CD4-positive, CD25-positive, alpha-beta regulatory T cell (primary cell): ENCODE measurements around the gene ZNF33B. TPM values are rescaled to one million over a fixed set of nuclear protein-coding genes. Genes with fewer than 3 reads are reported as not detected.
A peak's percentile ranks its signal among the peaks of the same experiment; 100 is the strongest.

ENCODE experiments used
- ATAC-seq, 2 donors: fragments of 150-1000 bp; cut with Tn5 transposase; one replicate each; pipeline ENCODE4 v1.10.0; 2021; ENCODE audit warnings: low read depth in 2 of 2, moderate number of reproducible peaks in 2 of 2, moderate library complexity in 1 of 2
- DNase-seq, 3 donors: peaks; one replicate each; pipeline versions ENCODE4 v3.0.0 to v3.0.0-alpha.2; 2012 to 2022; ENCODE audit warnings: mixed read lengths in 1 of 3
- H3K27ac ChIP-seq: one replicate; pipeline ENCODE4 v1.7.0; 2013; ENCODE audit warnings: mild to moderate bottlenecking, low read length; ENCODE audit not compliant: insufficient read depth, poor library complexity, severe bottlenecking
- H3K27me3 ChIP-seq: one replicate; pipeline ENCODE4 v1.7.0; 2013; ENCODE audit warnings: low read length; ENCODE audit not compliant: control insufficient read depth, insufficient read depth
- H3K36me3 ChIP-seq: one replicate; pipeline ENCODE4 v1.7.0; 2013; ENCODE audit warnings: mild to moderate bottlenecking, low read length, moderate library complexity; ENCODE audit not compliant: control insufficient read depth, insufficient read depth
- H3K4me1 ChIP-seq: 2 replicates; pipeline ENCODE4 v1.7.0; 2013; ENCODE audit warnings: mild to moderate bottlenecking, low read length; ENCODE audit not compliant: insufficient read depth, control insufficient read depth, poor library complexity, severe bottlenecking
- H3K4me3 ChIP-seq: one replicate; pipeline ENCODE4 v1.7.0; 2013; ENCODE audit warnings: low read depth, mild to moderate bottlenecking, low read length, moderate library complexity
- H3K9me3 ChIP-seq, 2 experiments: 1 replicate in 1 of 2; 2 replicates in 1 of 2; pipeline ENCODE4 v1.7.0; 2013; ENCODE audit warnings: low read length in 2 of 2, mild to moderate bottlenecking in 1 of 2, moderate library complexity in 1 of 2; ENCODE audit not compliant: control insufficient read depth in 2 of 2
- H3K27ac Mint-ChIP-seq, 3 donors: one replicate each; pipeline ENCODE4 v1.8.0; 2020 to 2022; ENCODE audit warnings: mild to moderate bottlenecking in 3 of 3, mixed read lengths in 3 of 3, moderate library complexity in 2 of 3
- H3K27me3 Mint-ChIP-seq: one replicate; pipeline ENCODE4 v1.8.0; 2022; ENCODE audit warnings: mild to moderate bottlenecking, mixed read lengths
- H3K36me3 Mint-ChIP-seq: one replicate; pipeline ENCODE4 v1.8.0; 2020; ENCODE audit warnings: mixed read lengths
- H3K4me1 Mint-ChIP-seq, 4 donors: one replicate each; pipeline ENCODE4 v1.8.0; 2020 to 2022; ENCODE audit warnings: mixed read lengths in 4 of 4, mild to moderate bottlenecking in 1 of 4
- H3K4me3 Mint-ChIP-seq, 4 donors: one replicate each; pipeline ENCODE4 v1.8.0; 2020 to 2022; ENCODE audit warnings: mild to moderate bottlenecking in 4 of 4, mixed read lengths in 4 of 4, moderate library complexity in 3 of 4
- H3K9me3 Mint-ChIP-seq, 7 donors: one replicate each; pipeline ENCODE4 v1.8.0; 2020 to 2022; ENCODE audit warnings: mixed read lengths in 7 of 7, mild to moderate bottlenecking in 3 of 7, moderate library complexity in 2 of 7
- polyA plus RNA-seq, 4 donors: library from polyadenylated mRNA; unstranded; fragments of 300-500 nt; fragmentation: Illumina TruSeq; gene quantifications; one replicate each; pipeline ENCODE4 v1.2.3, GENCODE V29; 2021
- total RNA-seq: library from RNA; stranded (reverse); gene quantifications from one replicate; pipeline ENCODE4 v1.2.3, GENCODE V29; 2022

The ZNF33B gene
- total and polyA plus RNA-seq, 5 donors from 2014 or later: 7.1 to 23.5 (median 9.8) TPM

DNA sequence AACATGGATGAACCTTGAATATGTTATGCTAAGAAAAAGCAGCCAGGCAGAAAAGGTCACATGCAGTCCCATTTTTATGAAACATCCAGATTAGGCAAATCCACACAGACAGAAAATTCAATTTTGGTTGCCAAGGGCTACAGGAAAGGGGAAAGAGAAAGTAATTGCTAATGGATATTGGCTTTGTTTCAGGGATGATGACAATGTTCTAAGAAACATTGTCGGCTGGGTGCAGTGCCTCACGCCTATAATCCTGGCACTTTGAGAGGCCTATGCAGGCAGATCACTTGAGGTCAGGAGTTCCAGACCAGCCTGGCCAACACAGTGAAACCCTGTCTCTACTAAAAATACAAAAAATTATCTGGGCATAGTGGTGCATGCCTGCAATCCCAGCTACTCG, 23.0 kb downstream of the ZNF33B start:
- Mint-ChIP-seq H3K27me3 (no peaks in the 10 kb centered on the region), H3K36me3 (peaks cover 71% of the 10 kb centered on the region), H3K4me1 (peaks cover 12 to 24% (median 13%) of the 10 kb centered on the region in 4 donors), H3K4me3 (no peak overlapping the region), H3K27ac (peak overlapping the region in 1 of 3 donors; percentile 22), H3K9me3 (peaks cover 0 to 6% (median 1%) of the 10 kb centered on the region in 7 donors)
- ATAC-seq (no peak), DNase-seq (no peak)
- Histone ChIP-seq H3K27ac (no peak overlapping the region), H3K4me3 (no peak overlapping the region), H3K27me3 (no peaks in the 10 kb centered on the region), H3K36me3 (peaks cover 43% of the 10 kb centered on the region), H3K4me1 (no peaks in the 10 kb centered on the region), H3K9me3 (no peaks in the 10 kb centered on the region)

DNA sequence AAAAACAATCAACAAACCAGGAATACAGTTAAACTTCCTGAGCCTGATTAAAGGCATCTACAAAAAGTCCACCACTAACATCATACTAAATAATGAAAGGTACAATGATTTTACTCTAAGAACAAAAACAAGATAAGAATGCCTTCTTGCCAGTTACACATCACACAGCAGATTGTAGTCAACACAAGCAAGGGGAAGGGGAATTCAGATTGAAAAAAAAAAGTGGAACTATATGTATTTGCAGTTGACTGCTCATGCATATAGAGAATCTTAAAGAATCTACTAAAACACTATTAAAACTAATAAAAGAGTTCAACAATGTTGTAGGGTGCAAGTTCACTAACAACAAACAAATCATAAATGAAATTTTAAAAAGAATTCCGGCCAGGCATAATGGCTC, 28.5 kb downstream of the ZNF33B start:
- Histone ChIP-seq H3K27ac (no peak overlapping the region), H3K4me3 (no peak overlapping the region), H3K9me3 (peaks cover 16 to 21% of the 10 kb centered on the region in 2 experiments), H3K36me3 (peaks cover 53% of the 10 kb centered on the region), H3K4me1 (no peaks in the 10 kb centered on the region), H3K27me3 (no peaks in the 10 kb centered on the region)
- H3K27ac Mint-ChIP-seq: peak overlapping the region in 1 of 3 donors; percentile 11
- DNase-seq (no peak), ATAC-seq (no peak)
- H3K4me3 Mint-ChIP-seq: no peak overlapping the region
- peaks cover 7 to 16% (median 13%) of the 10 kb centered on the region in 4 donors for H3K4me1 Mint-ChIP-seq
- H3K9me3 Mint-ChIP-seq: peaks cover 1 to 25% (median 13%) of the 10 kb centered on the region in 7 donors
- H3K27me3 Mint-ChIP-seq: no peaks in the 10 kb centered on the region
- H3K36me3 Mint-ChIP-seq: peaks cover 79% of the 10 kb centered on the region

DNA sequence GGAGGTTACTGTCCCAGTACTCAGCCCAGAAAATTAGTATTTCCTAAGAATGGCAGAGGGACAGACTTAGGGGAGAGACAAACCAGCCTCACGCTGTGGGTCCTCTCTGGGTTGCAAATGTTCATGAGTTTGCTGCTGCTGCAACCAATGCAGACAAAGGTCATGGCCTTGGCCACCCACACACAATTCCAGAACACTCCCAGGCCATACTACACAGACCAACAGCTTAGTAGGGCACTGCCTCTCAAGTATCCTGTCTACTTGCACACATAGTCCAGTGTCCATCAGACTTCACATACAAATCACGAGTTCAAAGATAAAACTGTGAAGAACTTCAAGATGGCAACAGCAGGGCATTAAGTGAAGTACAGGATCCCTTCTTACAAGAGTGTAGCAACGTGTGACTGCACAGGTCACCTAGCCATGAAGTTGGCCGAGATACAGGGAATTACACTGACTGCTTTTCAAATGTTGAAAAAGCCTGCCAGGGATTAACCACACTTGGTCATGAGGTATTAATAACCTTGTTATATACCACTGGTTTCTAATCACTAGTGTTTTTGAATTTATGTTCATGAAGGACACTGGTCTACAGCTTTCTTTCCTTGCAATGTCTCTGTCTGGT, 40.0 kb downstream of the ZNF33B start:
- ATAC-seq (no peak), DNase-seq (no peak)
- peaks cover 35% of the 10 kb centered on the region for H3K36me3 ChIP-seq
- no peaks in the 10 kb centered on the region for H3K4me1 ChIP-seq
- H3K9me3 Mint-ChIP-seq: peaks cover 0 to 64% (median 32%) of the 10 kb centered on the region in 7 donors
- H3K4me3 Mint-ChIP-seq: no peak overlapping the region
- peaks cover 67% of the 10 kb centered on the region for H3K36me3 Mint-ChIP-seq
- H3K27ac ChIP-seq: no peak overlapping the region
- H3K27me3 ChIP-seq: no peaks in the 10 kb centered on the region
- peaks cover 49 to 53% of the 10 kb centered on the region in 2 experiments for H3K9me3 ChIP-seq
- H3K27ac Mint-ChIP-seq: no peak overlapping the region
- peaks cover 0 to 13% (median 0%) of the 10 kb centered on the region in 4 donors for H3K4me1 Mint-ChIP-seq
- no peaks in the 10 kb centered on the region for H3K27me3 Mint-ChIP-seq
- H3K4me3 ChIP-seq: no peak overlapping the region

DNA sequence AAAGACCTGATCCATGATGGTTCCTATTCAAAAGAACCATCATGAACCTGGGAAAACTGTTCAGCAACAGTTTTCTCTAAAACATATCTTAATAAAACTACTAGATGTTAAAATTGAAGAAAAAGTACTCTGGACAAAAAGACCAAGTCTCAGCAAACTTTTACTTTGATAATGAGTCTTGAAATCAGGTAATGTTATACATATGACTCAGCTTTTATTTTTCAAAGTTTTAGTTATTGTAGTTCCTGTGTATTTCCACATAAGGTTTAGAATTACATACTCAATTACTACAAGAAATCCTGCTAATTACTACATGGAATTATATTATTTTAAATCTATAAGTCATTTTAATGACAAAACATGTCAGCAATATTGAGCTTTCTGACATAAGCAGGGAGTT, 42.2 kb downstream of the ZNF33B start:
- Mint-ChIP-seq H3K9me3 (peaks cover 3 to 69% (median 43%) of the 10 kb centered on the region in 7 donors), H3K27me3 (no peaks in the 10 kb centered on the region), H3K36me3 (peaks cover 75% of the 10 kb centered on the region), H3K4me1 (peaks cover 0 to 13% (median 0%) of the 10 kb centered on the region in 4 donors), H3K27ac (no peak overlapping the region), H3K4me3 (no peak overlapping the region)
- DNase-seq (no peak), ATAC-seq (no peak)
- Histone ChIP-seq H3K36me3 (peaks cover 54% of the 10 kb centered on the region), H3K27me3 (no peaks in the 10 kb centered on the region), H3K4me3 (no peak overlapping the region), H3K9me3 (peaks cover 67 to 74% of the 10 kb centered on the region in 2 experiments), H3K27ac (no peak overlapping the region), H3K4me1 (no peaks in the 10 kb centered on the region)

DNA sequence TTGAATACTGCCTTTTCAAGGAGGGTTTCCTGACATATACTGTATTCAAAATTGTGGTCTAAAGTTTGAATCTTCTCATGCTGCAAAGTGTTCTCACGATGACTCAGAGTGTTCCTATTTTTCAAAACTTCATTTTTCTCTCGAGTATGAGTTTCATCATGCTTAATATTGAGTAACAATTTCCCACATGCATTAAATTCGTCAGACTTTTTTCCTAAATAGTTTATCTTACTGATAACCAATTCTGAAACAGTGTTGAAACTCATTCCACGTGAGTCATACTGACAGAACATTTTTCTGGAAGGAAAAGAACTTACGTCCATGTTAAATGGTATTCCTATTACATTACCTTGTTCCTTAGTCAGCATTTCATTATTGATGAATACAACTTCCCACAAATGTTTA, 44.1 kb downstream of the ZNF33B start:
- Histone ChIP-seq H3K27ac (no peak overlapping the region), H3K4me3 (no peak overlapping the region), H3K36me3 (peaks cover 59% of the 10 kb centered on the region), H3K27me3 (no peaks in the 10 kb centered on the region), H3K4me1 (no peaks in the 10 kb centered on the region), H3K9me3 (peaks cover 78 to 86% of the 10 kb centered on the region in 2 experiments)
- no peak for DNase-seq
- H3K27ac Mint-ChIP-seq: peak overlapping the region in 1 of 3 donors; percentile 39
- no peak for ATAC-seq
- no peaks in the 10 kb centered on the region for H3K27me3 Mint-ChIP-seq
- peaks cover 0 to 3% (median 0%) of the 10 kb centered on the region in 4 donors for H3K4me1 Mint-ChIP-seq
- peaks cover 75% of the 10 kb centered on the region for H3K36me3 Mint-ChIP-seq
- peaks cover 0 to 73% (median 43%) of the 10 kb centered on the region in 7 donors for H3K9me3 Mint-ChIP-seq
- no peak overlapping the region for H3K4me3 Mint-ChIP-seq

DNA sequence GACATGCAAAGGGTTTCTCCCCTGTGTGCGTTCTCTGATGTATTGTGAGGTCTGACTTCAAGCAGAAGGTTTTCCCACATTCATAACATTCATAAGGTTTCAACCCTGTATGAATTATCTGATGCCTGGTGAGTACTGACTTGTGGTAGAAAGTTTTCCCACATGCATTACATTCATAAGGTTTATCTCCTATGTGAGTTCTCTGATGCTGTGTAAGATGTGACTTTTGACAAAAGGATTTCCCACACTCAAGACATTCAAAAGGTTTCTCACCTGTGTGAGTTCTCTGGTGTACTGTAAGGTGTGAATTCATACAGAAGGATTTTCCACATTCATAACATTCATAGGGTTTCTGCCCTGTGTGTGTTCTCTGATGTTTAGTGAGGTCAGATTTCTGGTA, 45.1 kb downstream of the ZNF33B start:
- H3K9me3 Mint-ChIP-seq: peaks cover 0 to 74% (median 41%) of the 10 kb centered on the region in 7 donors
- Histone ChIP-seq H3K4me1 (no peaks in the 10 kb centered on the region), H3K36me3 (peaks cover 66% of the 10 kb centered on the region), H3K27me3 (no peaks in the 10 kb centered on the region), H3K4me3 (no peak overlapping the region), H3K9me3 (peaks cover 79 to 88% of the 10 kb centered on the region in 2 experiments), H3K27ac (no peak overlapping the region)
- peak in 1 of 3 donors; percentile 13 for DNase-seq
- ATAC-seq: no peak
- H3K4me3 Mint-ChIP-seq: no peak overlapping the region
- H3K27ac Mint-ChIP-seq: no peak overlapping the region
- H3K27me3 Mint-ChIP-seq: no peaks in the 10 kb centered on the region
- peaks cover 0 to 3% (median 0%) of the 10 kb centered on the region in 4 donors for H3K4me1 Mint-ChIP-seq
- H3K36me3 Mint-ChIP-seq: peaks cover 76% of the 10 kb centered on the region

DNA sequence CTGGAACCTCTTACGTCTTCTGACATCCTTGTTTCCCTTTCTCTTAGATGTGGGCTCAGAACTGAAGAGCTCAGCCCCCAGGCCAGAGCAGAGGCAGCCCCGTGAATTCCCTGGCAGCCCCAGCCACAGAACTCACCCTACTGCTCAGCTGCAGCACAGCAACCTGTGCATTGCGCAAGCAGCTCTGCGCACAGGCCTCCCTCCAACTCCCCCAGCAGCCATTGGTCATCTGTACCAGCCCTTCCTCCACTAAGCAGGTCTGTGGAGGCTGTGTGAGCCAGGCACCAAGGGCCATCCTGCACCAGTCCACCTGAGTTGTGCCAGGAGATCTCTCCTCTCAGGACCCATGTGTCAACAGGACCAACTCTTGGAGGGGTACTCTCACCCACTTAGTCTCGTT, 54.5 kb downstream of the ZNF33B start:
- DNase-seq (no peak), ATAC-seq (no peak)
- Histone ChIP-seq H3K4me3 (no peak overlapping the region), H3K9me3 (peaks cover 10 to 27% of the 10 kb centered on the region in 2 experiments), H3K36me3 (peaks cover 14% of the 10 kb centered on the region), H3K4me1 (no peaks in the 10 kb centered on the region), H3K27me3 (no peaks in the 10 kb centered on the region), H3K27ac (no peak overlapping the region)
- Mint-ChIP-seq H3K4me1 (peaks cover 0 to 4% (median 0%) of the 10 kb centered on the region in 4 donors), H3K27me3 (no peaks in the 10 kb centered on the region), H3K9me3 (peaks cover 4 to 49% (median 8%) of the 10 kb centered on the region in 7 donors), H3K4me3 (no peak overlapping the region), H3K36me3 (peaks cover 35% of the 10 kb centered on the region), H3K27ac (no peak overlapping the region)

DNA sequence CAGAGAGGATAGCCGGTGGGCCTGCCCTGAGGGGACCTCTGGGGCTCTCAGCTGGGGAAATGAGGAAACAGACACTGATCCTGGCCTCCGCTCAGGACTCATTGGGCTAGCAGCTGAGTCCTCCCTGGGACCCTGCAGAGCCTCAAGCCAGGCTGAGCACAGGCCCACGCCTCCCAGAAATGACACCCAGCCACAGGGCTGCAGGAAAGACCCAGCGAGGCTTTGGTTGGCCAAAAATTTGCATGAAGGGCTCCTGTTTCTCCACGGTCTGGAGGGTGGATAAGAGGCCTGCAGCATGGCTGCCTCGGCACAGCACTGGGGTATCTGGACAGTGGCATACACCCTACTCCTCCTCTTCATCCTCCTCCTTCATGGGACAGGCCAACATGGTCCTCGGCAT, 60.4 kb downstream of the ZNF33B start:
- Histone ChIP-seq H3K9me3 (peaks cover 0 to 4% of the 10 kb centered on the region in 2 experiments), H3K4me3 (no peak overlapping the region), H3K36me3 (no peaks in the 10 kb centered on the region), H3K4me1 (no peaks in the 10 kb centered on the region), H3K27me3 (no peaks in the 10 kb centered on the region), H3K27ac (no peak overlapping the region)
- H3K4me1 Mint-ChIP-seq: peaks cover 0 to 4% (median 0%) of the 10 kb centered on the region in 4 donors
- peaks cover 0 to 21% (median 4%) of the 10 kb centered on the region in 7 donors for H3K9me3 Mint-ChIP-seq
- H3K36me3 Mint-ChIP-seq: peaks cover 7% of the 10 kb centered on the region
- no peak overlapping the region for H3K4me3 Mint-ChIP-seq
- ATAC-seq (no peak), DNase-seq (no peak)
- H3K27me3 Mint-ChIP-seq: no peaks in the 10 kb centered on the region
- no peak overlapping the region for H3K27ac Mint-ChIP-seq
